HuH-7.5 (cell line): Measurements from ENCODE around the gene PSAT1.
A peak's percentile ranks its signal among the peaks of the same experiment; 100 is the strongest.

Experiments used
- DNase-seq: peaks from one replicate; pipeline ENCODE4 v3.0.0; 2011; ENCODE audit warnings: low spot score

Gene PSAT1

DNA sequence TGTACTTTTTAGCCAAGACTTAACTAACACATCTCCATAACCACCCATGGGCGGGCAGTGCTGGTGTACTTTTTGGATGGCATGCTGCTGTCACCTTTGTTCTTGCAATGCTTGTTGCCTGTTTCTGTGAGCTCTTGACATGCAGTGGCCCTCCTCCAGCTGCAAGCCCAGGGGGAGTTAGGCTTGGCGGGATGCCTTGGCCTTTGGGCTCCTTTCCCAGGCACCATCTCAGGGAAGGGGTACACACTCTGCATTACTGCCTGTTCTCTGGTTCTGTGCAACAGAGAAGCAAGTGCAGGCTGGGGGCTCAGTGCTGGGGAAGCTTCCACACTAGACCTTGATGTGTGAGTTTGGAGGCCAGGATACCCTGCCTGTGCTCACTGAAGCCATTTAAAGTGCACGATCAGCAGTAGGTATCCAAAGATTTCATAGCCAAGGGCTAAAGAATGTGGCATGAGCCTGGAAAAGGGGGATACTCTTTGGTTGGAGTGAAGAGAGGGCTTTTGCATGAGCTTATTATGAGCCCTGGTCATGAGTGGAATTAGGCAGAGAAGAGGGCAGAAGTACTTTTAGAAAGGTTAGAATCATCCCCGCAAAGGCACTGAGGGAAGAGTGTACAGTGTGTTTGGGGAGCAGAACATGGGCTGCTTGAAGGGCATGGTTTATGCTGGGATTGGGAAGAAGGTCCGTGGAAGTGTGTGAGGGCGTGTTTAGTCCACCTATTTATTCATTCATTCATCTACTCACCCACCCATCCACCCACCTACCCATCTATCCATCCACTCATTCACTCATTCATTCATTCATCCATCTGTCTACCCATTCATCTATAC is 22.5 kb downstream of the PSAT1 start:
- no peak for DNase-seq

DNA sequence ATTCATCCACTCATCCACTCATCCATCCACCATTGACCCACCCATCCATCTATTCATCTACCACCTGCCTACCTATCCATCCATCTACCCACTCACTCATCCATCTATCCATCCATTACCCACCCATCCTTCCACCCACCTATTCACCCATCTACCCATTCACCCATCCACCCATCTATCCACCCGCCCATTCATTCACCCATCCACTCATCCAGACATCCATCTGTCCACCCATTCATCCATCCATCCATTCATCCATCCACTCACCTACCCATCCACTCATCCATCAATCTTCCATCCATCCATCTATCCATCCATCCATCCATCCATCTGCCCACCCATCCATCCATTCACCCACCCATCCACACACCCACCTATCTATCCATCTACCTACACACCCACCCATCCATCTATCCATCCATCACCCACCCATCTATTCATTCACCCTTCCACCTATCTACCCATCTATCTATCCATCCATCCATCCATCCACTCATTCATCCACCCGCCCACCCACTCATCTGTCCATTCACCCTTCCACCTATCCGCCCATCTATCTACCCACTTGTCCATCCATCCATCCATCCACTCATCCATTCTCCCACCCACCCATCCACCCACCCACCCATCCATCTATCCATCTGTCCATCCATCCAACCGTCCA is 23.2 kb downstream of the PSAT1 start:
- no peak for DNase-seq

DNA sequence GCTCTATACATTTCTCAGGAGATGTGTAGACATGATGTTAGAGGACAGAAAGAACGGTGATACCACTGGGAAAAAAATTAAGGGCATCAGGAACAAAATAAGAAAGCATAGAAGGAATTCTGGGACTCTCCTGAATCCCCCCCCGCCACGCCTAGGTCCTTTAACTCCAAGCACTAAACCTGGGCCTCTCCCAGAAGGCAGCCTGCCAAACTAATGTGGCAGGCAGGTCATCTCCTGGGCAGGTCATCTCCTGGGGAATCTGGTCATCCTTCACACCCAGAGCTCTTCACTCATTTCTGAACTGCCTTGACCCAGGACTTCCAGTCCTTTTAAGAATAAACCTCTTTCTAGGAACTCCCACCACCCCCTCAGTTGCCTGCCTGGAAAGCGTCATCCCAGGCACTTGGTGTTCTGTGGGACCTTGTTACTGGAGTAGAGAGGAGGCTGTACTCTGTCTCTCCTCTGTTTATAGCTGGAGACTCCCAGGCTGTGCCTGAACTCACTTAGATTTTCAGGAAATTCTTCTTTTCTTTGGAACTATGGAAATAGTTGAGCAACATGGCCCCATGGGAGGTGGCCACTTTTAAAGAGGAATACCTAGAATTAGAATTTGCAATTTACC is 24.1 kb downstream of the PSAT1 start:
- DNase-seq = no peak

DNA sequence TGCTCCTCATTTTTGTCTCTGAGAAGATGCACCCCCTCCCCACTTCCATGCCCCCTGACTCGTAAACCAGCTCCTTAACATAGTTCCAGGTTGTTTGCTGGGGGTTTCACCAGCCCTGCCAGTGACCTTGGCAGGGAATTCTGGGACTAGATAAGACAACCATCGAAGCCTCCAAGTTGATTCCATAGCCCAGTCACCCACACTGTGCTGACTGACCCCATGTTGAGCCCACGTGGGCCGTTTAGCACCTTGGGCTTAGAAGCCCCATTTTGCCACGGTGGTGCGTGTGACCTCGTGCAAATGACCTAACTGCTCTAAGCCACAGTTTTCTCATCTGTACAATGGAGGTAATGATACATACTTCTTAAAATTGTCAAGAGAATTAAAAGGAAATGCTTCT is 24.6 kb downstream of the PSAT1 start:
- no peak for DNase-seq

DNA sequence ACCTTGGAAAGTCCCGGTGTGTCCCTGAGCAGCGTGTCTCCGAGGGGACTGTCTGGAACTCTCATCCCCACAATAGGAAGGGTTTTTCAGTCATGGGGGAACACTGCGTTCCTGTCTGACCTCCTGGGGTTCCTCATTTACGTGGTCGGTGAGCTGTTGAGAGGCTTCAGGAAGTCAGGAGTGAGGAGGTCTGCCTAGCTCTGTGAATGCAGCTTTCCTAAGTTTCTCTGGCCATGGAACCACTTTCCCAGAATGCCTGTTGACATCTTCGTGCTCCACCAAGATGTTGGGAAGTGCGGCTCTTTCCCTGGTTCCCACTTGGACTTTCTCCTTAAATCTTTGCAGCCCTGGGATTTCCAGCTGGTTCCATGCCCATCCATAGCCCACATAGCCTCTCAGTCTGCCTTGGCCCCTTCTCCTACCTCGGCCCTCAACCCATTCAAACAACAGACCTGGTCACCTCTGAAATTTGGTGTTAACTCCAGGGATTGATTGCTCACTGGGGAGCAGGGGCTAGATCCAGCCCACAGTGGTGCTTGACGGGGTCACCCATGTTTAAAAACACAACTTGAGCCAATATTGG is 27.2 kb downstream of the PSAT1 start:
- no peak for DNase-seq

DNA sequence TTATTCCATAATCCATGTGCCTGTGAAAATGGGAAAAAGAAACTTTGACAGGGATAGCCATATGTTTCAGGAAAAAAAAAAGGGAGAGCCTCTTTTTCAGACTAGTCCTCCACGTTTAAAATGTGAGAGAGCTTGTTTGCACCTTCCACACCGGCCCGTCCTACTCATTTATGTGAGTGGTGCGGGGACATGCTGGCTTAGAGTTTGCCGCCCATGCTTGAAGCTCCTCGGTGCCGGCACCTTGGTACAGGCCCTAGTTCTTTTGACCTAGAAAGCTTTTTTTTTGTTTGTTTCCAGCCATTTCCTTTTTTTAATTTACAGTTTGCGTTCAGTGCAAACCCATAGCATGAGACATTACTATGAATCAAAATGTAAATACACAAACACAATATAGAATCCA is 27.8 kb downstream of the PSAT1 start:
- no peak for DNase-seq

DNA sequence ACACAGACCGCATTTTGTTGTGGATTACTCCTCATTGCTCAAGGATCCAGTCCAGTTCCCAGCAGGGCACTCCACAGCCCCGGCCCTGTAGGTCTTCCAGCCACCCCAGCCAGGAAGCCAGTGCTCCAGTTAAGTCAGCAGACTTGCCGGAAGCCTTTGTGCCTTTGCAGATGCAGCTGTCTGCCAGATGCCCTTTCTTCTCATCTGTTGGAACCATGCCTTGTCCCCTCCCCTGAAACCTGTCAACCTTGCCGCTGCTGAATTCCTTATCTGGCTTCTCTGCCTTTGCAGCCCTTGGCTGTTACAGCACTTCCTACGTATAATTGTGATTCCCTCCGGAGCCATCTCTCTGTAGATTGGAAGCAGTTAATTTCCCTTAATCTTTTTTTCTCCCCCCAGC is 28.4 kb downstream of the PSAT1 start:
- no peak for DNase-seq

DNA sequence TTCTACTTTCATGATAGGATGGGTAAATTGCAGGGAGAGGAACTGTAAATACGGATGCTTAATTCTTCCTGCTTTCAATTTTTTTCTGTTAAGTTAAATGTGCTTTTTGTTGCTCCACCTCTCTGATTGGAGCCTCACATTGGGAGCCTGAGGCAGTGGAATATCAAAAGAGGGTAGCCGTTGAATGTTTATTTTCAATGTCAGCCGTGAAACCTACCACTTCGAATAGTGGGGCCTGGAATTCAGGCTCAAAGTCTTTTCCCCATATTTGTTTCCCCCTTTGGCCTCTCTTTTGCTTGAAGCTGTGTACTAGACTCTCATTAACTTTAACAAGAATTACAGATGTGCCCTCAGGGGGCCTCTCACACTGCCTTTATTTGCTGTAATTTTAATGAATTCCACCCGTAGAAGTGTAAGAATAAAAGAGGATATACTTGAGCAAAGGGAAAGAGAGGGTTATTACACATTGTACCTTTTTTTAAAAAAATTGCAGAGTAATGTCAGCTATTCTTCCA is 29.0 kb downstream of the PSAT1 start:
- no peak for DNase-seq

DNA sequence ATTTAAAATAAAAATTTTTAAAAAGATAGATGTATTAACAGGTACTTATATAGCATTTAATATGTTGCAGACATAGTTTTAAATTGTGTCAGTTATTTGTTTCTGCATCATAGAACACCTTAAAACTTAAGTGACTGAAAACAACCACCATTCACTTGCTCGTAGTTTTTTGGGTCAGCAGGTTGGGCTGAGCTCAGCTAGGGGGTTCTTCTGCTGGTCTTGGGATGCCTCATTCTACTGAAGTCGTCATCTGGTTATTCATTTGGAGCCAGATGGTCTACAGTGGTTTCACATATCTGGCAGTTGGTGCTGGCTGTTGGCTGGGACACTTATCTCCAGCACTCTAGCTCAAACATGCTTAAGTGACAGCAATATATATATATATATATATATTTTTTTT is 29.6 kb downstream of the PSAT1 start:
- no peak for DNase-seq

DNA sequence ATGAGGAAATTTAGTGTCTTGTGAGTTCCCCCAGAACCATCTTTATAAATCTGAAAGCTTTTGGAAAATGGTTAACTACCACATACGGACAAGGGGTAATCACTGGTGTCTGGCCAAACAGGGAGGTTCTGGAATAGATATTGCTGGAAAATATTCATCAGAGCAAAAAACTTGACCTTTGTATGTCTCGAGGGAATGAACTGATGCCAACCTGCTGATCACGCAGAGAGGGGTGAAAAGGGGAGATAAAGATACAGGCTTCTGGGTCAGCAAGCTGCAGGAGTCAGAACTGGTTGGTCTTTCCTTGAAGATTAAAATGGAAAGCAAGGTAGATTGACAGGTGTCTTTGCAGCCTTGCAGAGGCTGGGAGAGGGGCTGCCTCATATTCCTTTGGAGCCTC is 35.5 kb downstream of the PSAT1 start:
- DNase-seq = no peak

DNA sequence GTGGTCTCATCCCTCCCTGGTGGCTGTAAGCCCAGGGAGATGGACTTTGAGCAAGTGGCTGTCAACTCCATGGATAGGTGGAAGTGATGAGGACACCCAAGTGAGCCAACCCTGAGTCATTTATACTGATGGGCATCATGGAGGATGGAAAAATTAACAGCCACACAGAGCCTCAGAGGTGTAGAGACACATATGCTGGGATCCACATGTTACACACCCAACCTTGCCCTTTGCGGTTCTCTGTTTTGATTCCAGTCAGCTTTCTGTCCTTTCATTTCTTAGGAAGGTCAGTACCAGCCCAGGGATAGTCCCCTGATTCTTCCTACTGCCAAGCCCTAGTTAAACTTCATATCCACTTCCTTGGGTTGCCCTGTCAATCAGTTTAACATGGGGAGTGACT is 51.9 kb downstream of the PSAT1 start:
- DNase-seq = no peak

DNA sequence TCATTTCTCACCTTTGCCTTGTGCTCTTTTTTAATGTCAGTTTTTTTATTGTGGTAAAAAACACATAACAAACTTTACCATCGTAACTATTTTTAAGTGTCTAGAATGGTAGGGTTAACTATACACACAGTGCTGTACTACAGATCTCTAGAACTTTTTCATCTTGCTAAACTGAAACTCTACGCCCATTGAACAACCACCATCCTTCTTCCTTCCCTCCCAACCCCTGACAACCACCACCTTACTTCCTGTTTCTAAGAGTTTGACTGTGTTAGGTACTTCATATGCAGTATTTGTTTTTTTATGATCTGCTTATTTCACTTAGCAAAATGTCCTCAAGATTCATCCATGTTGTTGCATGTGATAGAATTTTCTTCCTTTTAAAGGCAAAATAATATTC is 54.9 kb downstream of the PSAT1 start:
- no peak for DNase-seq

DNA sequence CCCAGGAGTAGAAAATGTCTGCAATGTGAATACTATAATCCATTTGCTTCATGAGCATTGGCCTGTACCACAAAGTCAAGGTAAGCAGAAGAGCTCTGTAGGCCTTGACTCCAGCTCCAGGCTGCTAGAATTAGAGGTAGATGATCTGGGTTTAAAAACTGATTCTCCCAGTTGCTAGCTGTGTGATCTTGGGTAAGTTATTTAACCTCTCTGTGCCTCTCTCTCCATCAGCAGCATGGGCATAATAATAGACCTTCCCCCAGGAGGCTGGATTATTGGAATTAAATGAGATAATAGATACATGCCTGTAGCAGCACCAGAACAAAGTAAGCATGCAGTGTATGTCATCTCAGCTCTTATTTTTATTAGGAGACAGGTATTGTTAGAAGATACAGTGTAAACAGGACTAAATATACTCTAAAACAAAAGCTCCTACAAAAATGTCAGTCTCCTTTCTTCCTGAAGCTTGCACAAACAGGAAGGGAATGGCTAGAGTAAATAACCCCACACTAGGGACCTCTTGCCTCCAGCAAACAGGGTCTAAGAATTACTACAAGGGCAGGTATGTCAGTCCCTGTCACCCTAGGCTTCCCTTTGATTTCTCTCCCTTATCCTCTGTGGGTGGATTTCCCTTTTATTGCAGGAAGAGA is 57.5 kb downstream of the PSAT1 start:
- DNase-seq = peak; percentile 52

DNA sequence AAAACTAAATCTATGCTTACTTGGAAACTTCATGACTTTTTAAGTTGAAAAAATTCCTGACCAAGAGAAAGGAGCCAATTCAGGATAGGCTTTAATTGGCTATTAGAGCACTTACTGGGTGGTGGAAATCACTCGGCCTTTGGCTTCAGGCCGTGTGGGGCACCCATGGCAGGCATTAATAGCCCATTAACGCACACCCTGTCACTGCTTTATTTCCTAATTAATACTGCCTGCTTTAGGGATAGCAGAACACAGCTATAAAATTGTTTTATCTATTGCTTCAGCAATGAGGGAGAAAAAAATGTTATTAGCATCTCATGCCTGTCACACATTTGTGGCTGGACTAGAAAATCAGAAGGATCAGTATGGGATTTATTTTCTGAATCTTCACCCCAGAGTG is 58.1 kb downstream of the PSAT1 start:
- DNase-seq = no peak

DNA sequence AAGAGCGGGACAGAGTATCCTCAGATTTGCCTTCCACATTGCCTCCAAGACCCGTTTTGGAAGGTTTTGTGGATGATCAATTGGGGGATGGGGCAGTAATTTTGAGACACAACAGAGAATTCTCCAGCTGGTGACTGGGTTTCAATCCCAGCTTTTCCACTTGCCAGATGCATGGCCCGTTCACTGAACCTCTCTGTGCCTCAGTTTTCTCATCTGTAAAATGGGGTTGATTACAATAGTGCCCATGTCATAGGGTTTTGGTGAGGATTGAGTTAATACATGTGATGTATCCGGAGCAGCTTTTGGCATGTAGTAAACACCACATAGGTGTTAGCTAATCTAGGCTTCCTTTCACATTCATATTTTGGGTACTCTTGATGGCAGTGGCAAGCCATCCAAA is 59.7 kb downstream of the PSAT1 start:
- no peak for DNase-seq

DNA sequence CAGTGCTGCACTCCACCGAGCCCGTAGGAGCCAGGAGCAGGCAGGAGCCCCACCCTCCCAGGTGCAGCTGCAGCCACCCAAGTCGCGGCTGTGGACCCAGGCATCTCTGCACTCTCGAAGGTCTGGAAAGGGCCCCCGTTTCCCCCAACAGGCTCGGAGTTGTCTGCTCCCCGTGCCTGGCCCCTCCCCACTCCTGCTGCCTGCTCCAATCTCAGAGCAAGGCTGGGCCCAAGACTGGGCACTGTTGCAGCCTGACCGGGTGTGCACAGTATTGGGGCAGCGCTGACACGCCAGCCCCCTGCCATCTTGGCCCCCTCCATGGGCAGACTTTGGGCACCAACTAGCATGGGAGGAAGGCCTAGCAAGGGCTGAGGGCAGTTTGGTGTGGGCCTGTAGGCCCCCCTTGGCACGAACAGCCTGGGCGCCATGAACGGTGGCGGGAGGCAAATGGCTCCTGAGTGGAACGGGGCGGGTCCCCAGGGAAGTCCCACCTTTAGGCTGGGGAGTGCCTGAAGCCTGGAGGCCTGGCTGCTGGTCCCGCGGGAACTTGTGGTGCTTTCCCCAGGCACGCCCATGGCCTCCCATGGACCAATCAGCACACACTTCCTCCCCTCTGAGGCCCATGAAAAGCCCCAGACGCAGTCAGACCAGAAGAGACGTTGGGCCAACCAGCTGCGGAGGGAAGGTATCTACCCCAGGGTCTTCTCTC is 60.4 kb downstream of the PSAT1 start:
- no peak for DNase-seq

DNA sequence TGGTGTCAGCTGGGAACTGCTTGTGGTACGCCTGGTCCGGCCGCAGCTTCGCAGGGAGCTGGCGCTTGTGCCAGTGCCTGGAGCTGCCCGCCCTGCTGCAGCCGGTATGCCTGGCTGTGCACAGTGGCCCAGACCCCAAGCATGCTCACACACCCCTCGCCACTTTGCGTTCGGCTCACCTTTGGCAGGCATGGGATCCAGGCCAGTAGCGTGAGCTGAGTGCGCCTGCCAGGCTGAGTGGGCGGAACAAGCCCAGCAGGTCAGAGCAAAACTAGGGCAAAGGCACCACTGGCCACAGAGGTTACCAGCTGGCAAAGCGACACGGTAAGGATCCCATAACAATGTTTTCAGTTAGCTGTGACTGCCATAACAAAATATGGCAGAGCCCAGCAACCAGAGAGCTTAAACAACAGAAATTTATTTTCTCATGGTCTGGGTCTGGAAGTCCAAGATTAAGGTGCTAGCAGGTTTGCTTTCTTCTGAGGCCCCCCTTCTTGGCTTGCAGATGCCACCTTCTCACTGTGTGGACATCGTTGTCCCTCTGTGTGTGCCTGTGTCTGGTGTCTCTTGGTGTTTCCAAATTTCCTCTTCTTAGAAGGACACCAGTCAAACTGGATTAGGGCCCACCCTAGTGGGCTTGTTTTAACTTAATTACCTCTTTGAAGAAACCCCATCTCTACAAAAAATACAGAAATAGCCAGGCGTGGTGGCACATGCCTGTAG is 61.6 kb downstream of the PSAT1 start:
- no peak for DNase-seq

DNA sequence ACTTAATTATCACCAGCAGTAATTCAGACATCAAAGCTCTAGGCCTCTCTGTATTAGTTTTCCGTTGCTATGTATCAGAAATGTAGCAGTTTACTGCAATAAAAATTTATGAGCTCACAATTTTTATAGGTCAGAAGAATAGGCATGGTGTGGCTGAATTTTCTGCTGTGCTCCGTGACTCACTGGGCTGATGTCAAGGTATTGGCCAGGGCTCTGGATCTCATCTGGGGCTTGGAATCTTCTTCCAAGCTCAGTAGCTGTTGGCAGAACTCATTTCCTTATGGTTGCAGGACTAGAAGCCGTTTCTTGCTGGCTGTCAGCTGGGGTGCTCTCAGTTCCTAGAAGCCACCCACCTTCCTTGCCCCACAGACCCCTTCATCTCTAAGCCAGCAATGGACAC is 66.3 kb downstream of the PSAT1 start:
- DNase-seq = no peak

DNA sequence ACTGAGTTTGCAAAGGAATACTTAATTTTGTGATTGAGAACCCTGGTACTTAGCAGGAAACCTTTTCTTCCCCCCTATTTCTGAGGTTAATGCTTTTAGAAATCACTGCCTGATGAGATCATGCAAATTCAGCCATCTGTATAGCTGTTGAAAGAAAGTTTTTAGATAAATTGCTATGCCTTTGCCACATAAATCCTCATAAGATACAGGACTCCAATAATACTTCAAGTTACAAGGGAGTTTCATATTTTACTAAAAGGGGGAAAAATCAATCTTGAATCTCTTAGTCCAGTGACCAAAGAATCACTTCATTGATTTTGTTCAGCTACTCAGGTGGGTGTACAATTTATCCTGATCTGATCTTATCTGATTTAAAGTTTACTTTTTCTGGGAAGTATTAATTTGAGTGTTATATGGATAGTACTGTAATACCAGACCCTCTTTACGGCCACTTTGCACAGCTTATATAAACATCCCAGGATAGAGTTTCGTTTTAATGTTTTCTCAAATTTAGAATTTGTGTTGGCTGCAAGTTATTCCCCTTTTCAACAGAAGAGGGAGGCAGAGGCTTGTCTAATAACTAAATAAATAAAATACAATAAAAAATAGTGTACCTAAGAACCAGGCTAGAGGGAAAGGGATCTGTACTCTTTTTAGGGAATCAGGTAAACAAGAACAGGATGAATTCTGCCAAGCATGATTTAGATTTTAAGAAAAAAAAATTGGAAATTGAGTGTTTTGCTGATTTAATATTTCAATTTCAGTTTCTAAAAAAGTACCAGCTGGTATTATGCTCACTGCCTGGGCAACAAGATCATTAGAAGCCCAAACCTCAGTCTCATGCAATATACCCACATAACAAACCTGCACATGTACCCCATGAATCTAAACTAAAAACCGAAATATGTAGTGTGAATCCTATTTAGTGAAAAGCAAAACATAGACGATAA is 69.1 kb downstream of the PSAT1 start:
- no peak for DNase-seq

DNA sequence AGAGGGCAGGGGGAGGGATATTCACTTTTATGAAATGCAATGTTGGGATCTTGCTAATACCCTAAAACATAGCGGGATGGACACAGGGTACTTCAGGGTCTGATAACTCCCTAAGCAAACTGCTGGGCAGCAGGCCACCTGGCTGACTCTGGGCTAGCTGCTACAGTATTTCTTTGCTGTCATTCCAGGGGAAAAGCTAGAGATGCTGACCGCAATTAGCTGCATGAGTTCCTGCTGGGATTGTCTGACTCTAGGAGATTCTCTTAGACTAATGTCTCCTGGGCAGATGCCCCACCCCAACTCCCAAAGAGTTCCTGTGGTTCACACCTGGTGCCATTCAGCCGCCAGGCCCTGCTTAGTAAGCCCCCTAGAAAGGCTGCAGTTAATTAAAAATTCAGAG is 69.9 kb downstream of the PSAT1 start:
- DNase-seq = no peak
